ENCODE measurements around the gene GEMIN7.

Gene GEMIN7

DNA sequence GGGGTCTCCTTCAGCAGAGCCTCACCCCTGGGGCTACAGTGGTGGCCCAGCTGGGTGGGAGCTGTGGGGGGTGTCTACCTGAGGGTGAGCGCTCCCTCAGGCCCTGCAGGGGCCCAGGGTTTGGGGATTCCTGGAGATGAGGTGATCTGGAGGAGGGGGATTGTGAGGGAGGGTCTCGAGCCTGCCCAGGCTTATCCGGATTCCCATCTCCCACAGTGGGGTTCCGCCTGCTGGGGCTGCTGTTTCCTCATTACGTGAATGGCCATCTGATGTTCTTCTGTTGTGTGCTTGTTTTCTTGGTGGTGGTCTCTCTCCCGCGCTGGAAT lies 18.4 kb downstream of the GEMIN7 start:
- TF ChIP-seq, protein P1, sequence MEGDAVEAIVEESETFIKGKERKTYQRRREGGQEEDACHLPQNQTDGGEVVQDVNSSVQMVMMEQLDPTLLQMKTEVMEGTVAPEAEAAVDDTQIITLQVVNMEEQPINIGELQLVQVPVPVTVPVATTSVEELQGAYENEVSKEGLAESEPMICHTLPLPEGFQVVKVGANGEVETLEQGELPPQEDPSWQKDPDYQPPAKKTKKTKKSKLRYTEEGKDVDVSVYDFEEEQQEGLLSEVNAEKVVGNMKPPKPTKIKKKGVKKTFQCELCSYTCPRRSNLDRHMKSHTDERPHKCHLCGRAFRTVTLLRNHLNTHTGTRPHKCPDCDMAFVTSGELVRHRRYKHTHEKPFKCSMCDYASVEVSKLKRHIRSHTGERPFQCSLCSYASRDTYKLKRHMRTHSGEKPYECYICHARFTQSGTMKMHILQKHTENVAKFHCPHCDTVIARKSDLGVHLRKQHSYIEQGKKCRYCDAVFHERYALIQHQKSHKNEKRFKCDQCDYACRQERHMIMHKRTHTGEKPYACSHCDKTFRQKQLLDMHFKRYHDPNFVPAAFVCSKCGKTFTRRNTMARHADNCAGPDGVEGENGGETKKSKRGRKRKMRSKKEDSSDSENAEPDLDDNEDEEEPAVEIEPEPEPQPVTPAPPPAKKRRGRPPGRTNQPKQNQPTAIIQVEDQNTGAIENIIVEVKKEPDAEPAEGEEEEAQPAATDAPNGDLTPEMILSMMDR (IDR thresholded peaks at IDR 0.05) = no peak
- Histone ChIP-seq H3K9me3 (no peaks in the 10 kb centered on the region), H3K27me3 (no peaks in the 10 kb centered on the region), H3K4me1 (peaks cover 0 to 70% (median 36%) of the 10 kb centered on the region in 4 donors), H3K4me3 (no peak overlapping the region), H3K27ac (no peak overlapping the region), H3K36me3 (no peaks in the 10 kb centered on the region)
- DNase-seq = no peak
- intact Hi-C loops (cut with DNase I; ENCODE audit: low total_unique reads) = no loop called here

DNA sequence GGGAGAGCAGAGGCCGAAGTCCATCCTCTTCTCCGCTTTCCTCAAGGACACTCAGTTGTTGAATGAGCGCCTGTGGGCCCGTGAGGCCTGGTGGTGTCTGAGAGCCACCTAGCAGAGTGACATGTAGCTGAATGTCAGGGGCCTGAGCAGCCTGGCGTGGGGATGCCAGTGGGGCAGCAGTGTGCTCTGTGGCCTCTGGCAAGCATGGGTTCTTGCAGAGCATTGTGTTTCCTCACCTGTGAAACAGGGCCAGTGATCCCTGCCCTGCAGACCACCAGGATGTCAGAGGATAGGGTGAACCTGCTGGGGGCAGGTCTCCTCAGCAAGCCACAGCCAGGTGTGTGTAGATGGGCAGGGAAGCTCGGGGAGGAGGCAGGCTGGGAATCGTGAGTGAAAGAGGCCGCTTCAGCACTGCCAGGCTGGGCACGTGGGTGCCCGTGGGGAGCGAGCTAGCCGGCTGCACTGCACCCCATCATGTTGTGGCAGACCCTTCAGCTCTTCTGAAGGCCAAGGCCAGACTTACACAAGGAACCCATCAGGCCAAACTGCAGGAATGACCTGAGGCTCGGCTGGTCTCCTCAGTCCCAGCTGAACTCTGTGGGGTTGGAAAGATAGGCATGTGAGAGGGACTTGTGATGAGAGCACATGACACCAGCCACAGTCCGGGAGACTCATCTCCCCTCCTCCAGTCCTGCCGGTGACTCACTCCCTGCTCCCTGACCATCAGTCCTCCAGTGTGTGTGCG lies 18.9 kb downstream of the GEMIN7 start:
- Histone ChIP-seq H3K36me3 (no peaks in the 10 kb centered on the region), H3K27ac (no peak overlapping the region), H3K4me3 (no peak overlapping the region), H3K27me3 (no peaks in the 10 kb centered on the region), H3K4me1 (peaks cover 0 to 75% (median 36%) of the 10 kb centered on the region in 4 donors), H3K9me3 (no peaks in the 10 kb centered on the region)
- DNase-seq = peak in 1 of 2 donors; percentile 66
- TF ChIP-seq, protein P1 (IDR thresholded peaks at IDR 0.05) = no peak
- intact Hi-C loops (cut with DNase I; ENCODE audit: low total_unique reads) = no loop called here

DNA sequence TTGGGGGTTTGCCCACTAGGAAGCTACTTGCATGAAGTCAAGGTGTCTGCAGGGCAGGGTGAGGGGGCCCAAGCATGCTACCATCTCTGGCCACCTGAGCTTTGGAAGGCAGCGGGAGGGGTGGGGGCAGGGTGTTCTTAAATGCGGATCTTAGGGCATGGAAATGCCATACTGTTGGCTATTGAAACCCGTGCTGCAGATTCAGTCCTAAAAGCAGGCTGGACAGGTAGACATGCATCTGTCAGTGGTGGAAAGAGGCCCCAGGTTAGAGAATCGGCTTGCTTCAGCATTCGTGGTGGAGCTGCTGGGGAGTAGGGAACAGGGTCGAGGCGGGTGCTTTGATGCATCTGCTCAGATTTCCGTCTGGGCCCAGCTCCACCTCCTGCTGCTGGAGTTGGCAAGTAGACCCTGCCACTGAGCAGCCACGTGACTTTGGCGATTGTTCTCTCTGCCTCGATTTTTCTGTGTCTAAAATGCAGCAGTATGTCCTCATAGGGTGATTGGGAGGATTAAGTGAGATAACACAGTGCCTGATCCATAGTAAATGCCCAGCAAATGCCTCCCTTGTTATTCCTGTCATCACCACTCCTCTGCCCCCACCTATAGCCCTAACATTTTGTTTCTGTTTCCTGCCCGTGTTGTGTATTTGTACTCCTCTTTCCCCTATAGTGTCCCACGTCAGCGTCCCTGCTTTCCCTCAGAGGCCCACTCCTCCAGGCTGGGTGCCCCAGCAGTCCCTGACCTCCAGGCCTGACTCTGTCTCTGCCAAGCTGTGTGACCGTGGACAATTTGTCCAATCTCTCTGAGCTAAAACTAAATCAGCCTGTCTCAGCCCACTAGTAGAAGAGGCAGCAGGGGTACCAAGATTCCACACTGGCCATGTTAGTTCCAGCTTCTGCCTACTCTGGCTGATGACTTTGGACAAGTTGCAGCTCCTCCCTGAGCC lies 19.7 kb downstream of the GEMIN7 start:
- intact Hi-C loops (cut with DNase I; ENCODE audit: low total_unique reads) = no loop called here
- DNase-seq = no peak
- Histone ChIP-seq H3K27me3 (no peaks in the 10 kb centered on the region), H3K4me1 (peaks cover 0 to 79% (median 36%) of the 10 kb centered on the region in 4 donors), H3K36me3 (no peaks in the 10 kb centered on the region), H3K27ac (no peak overlapping the region), H3K9me3 (no peaks in the 10 kb centered on the region), H3K4me3 (no peak overlapping the region)
- TF ChIP-seq, protein P1 (IDR thresholded peaks at IDR 0.05) = no peak

DNA sequence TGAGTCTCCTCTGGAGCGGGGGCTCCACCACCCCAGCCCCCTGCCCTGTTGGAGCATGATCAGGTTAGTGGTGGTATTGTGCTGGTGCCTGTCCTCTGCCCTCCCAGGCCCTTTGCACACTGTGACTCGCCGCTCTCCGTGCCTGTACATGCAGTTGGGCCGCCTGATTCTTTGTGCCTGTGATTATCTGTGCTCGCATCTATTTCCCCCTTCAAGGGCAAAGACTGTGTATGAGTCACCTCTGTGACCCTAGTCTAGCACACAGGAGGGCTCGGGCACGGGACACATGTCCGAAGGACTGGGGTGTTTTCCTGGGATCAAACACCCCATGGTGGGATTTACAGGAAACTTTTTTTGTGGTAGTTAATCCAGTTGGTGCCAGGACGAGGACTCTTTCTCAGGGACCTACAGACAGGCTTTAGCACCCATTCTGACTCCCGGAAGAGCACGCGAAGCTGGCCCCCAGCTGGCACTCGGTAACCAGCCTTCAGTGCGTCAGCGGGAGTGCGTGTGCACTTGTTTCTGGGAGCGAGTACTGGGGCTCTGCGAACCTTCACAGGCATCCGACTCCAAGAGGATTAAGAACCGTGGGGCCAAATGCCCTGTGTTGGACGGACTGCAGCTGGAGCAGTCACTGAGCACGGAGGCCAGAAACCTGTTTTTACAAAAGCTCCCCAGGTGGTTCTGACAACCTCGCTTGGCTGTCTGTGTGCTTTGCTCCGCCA lies 20.6 kb downstream of the GEMIN7 start:
- Histone ChIP-seq H3K36me3 (no peaks in the 10 kb centered on the region), H3K9me3 (no peaks in the 10 kb centered on the region), H3K4me1 (peaks cover 0 to 79% (median 27%) of the 10 kb centered on the region in 4 donors), H3K4me3 (no peak overlapping the region), H3K27me3 (no peaks in the 10 kb centered on the region), H3K27ac (no peak overlapping the region)
- intact Hi-C loops (cut with DNase I; ENCODE audit: low total_unique reads) = no loop called here
- TF ChIP-seq, protein P1 (IDR thresholded peaks at IDR 0.05) = no peak
- no peak for DNase-seq

DNA sequence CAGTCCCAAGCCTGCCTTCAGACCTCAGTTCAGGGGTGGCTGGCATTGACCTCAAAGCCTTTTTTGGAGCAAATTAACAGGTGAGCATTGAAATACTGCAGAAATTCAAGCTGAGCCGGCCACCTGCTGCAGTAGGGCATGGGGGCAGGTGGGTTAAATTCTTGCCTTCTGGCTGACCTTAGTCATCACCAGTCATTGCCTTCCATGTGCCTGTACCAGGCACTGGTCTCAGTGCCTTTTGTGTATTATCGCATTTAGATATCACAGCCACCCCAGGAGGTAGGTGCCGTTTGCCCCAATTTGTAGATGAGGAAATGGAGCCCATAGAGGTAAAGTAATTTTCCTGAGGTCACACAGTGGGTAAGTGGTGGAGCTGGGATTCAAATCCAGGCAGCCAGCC lies 21.1 kb downstream of the GEMIN7 start:
- no peak for DNase-seq
- intact Hi-C loops (cut with DNase I; ENCODE audit: low total_unique reads) = no loop called here
- peaks cover 0 to 76% (median 22%) of the 10 kb centered on the region in 4 donors for H3K4me1 ChIP-seq
- H3K27ac ChIP-seq = no peak overlapping the region
- no peaks in the 10 kb centered on the region for H3K27me3 ChIP-seq
- no peaks in the 10 kb centered on the region for H3K36me3 ChIP-seq
- H3K4me3 ChIP-seq = no peak overlapping the region
- TF ChIP-seq, protein P1 (IDR thresholded peaks at IDR 0.05) = no peak
- no peaks in the 10 kb centered on the region for H3K9me3 ChIP-seq
